SH-SY5Y (cell line): Measurements from ENCODE around the gene BARX1.

Source experiments
- GATA2 ChIP-seq: IDR thresholded peaks from 2 replicates; pipeline ENCODE4 v1.6.1; 2011; ENCODE audit warnings: mild to moderate bottlenecking, low read depth, low read length
- GATA3 ChIP-seq: IDR thresholded peaks from 2 replicates; pipeline ENCODE4 v1.6.1; 2011; ENCODE audit warnings: low read depth, mild to moderate bottlenecking, low read length, moderate library complexity

DNA sequence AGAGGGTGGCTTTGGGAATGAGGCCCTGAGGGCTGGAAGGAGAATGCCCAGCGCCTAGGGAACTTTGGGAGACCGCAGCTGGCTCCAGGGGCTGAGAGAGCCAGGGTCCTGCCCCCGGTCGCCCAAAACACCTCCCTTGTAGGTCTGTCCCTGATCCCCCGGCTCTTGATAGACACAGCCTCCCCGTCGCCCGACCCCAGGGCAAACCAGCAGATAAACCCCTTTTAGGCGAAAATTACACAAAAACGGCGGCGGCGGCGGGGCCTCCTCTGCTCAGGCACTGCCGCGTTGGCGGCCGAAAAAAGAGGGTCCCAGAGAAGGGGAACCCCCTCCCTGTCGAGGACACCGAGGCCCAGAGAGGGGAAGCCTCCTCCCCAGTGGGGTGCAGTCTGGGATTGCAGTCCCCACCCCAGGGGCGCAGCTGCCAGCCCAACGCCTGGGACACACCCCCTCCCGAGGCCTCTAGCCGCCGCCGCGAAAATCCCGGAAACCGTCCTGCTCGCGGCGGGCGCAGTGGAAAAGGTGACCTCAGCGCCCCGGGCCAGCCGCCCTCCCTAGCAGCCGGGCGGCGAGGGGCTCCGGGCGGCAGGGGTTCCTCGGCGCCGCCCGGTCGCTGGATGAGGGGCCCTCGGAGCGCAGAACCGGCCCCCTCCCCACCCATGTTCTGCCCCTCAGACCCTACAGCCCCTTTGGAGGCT is 3.1 kb upstream of the BARX1 start:
- TF ChIP-seq GATA3 (no peak), GATA2 (no peak)
